Upper lobe of left lung (tissue), 6 donors: ENCODE data around the gene MYO18A. TPM values are rescaled to one million over a fixed set of nuclear protein-coding genes. Genes with fewer than 3 reads are reported as not detected.
A peak's percentile ranks its signal among the peaks of the same experiment; 100 is the strongest.

Experiments
- ATAC-seq, 2 donors: fragments of 200-7000 bp; cut with Tn5 transposase; one replicate each; pipeline ENCODE4 v1.9.1; 2022; ENCODE audit warnings: mild to moderate bottlenecking in 2 of 2, moderate library complexity in 2 of 2; ENCODE audit not compliant: low FRiP score in 2 of 2
- DNase-seq, 2 donors: peaks; one replicate each; pipeline ENCODE4 v3.0.0-alpha.2; 2019 to 2020
- H3K27ac ChIP-seq, 4 donors: fragments of 200-600 bp; sonication (generic); one replicate each; pipeline ENCODE4 v1.5.1; 2016 to 2019
- H3K27me3 ChIP-seq, 4 donors: fragments of 200-600 bp; sonication (generic); one replicate each; pipeline ENCODE4 v1.5.1; 2017 to 2019
- H3K36me3 ChIP-seq, 4 donors: fragments of 200-600 bp; sonication (generic); one replicate each; pipeline ENCODE4 v1.5.1; 2016 to 2019
- H3K4me1 ChIP-seq, 4 donors: fragments of 200-600 bp; sonication (generic); one replicate each; pipeline ENCODE4 v1.5.1; 2018 to 2019
- H3K4me3 ChIP-seq, 4 donors: fragments of 200-600 bp; sonication (generic); one replicate each; pipeline ENCODE4 v1.5.1; 2017 to 2019; ENCODE audit warnings: mild to moderate bottlenecking in 2 of 4, moderate library complexity in 1 of 4
- H3K9me3 ChIP-seq, 4 donors: fragments of 200-600 bp; sonication (generic); one replicate each; pipeline ENCODE4 v1.5.1; 2018 to 2019
- CTCF ChIP-seq, 6 experiments: fragments of 450-650 bp in 4 of 6; fragments of 200-600 bp in 2 of 6; sonication (generic) in 2 of 6; IDR thresholded peaks; one replicate each; pipeline ENCODE4 v1.5.1; 2016 to 2019; ENCODE audit warnings: antibody characterized with exemption in 6 of 6
- EP300 ChIP-seq, 4 donors: sonication (generic); formaldehyde crosslinking; IDR thresholded peaks; one replicate each; pipeline ENCODE4 v1.5.1; 2017; ENCODE audit warnings: antibody characterized with exemption in 4 of 4, control low read depth in 2 of 4
- POLR2A ChIP-seq, 4 donors: fragments of 450-650 bp; IDR thresholded peaks; one replicate each; pipeline ENCODE4 v1.5.1; 2016 to 2017; ENCODE audit warnings: antibody characterized with exemption in 4 of 4, mild to moderate bottlenecking in 2 of 4
- POLR2AphosphoS5 ChIP-seq, 2 donors: sonication (generic); formaldehyde crosslinking; IDR thresholded peaks; one replicate each; pipeline ENCODE4 v1.5.1; 2017; ENCODE audit warnings: antibody characterized with exemption in 2 of 2
- WGBS, 2 donors: methylation state at CpG; one replicate each; pipeline ENCODE4 v1.1.5; 2017 to 2018; 5-methylcytosine and 5-hydroxymethylcytosine counted together
- total RNA-seq, 6 donors: library from RNA; depleted of rRNA in 4 of 6; stranded (reverse); fragments of >200 nt in 4 of 6; gene quantifications; one replicate each; pipeline versions ENCODE4 v1.1.0 to v1.2.1, GENCODE V29; 2016 to 2021
- donor health status: DM: no; HTN: no; CAD: no; lungs with moderate emphysema.
- donor health status: DM: no; HTN: yes; CAD: no; lungs with severe emphysema.

MYO18A gene
- total RNA-seq, 6 donors from 2014 or later, result 37.4 to 214 (median 67.4) TPM

GRCh38 chr17:29177871-29178749, 2.1 kb downstream of the MYO18A start:
- 42 to 53% methylated on average over 4 of the region's 4 CpGs for WGBS, 2 donors
- TF ChIP-seq POLR2AphosphoS5 (IDR thresholded peaks at IDR 0.05) (peak in 1 of 2 donors; percentile 15), POLR2A (IDR thresholded peaks at IDR 0.05) (no peak), CTCF (IDR thresholded peaks at IDR 0.05) (no peak)
- DNase-seq (peak in 1 of 2 donors; percentile 65), ATAC-seq (peak in 1 of 2 donors; percentile 1)
- H3K4me3 ChIP-seq, result peak overlapping the region in 1 of 4 donors; percentile 58
- peak overlapping the region; percentile 83 to 93 (median 88) for H3K27ac ChIP-seq
- peaks cover 44 to 59% (median 51%) of the 10 kb centered on the region in 4 donors for H3K4me1 ChIP-seq
- no peaks in the 10 kb centered on the region for H3K9me3 ChIP-seq
- no peaks in the 10 kb centered on the region for H3K36me3 ChIP-seq
- H3K27me3 ChIP-seq, result no peaks in the 10 kb centered on the region

- TF ChIP-seq CTCF (IDR thresholded peaks at IDR 0.05), result no peak
- no peak for TF ChIP-seq POLR2AphosphoS5 (IDR thresholded peaks at IDR 0.05)
- no peak for TF ChIP-seq POLR2A (IDR thresholded peaks at IDR 0.05)
- TF ChIP-seq EP300 (IDR thresholded peaks at IDR 0.05), result no peak
- Histone ChIP-seq H3K4me1 (peaks cover 44 to 59% (median 51%) of the 10 kb centered on the region in 4 donors), H3K36me3 (no peaks in the 10 kb centered on the region), H3K27me3 (no peaks in the 10 kb centered on the region), H3K4me3 (peak overlapping the region in 1 of 4 donors; percentile 53), H3K27ac (peak overlapping the region; percentile 83 to 93 (median 88)), H3K9me3 (no peaks in the 10 kb centered on the region)
- ATAC-seq, result no peak
- WGBS, 2 donors, result 59 to 83% methylated on average over 2 to 3 of the region's 3 CpGs
- peak in 1 of 2 donors; percentile 12 for DNase-seq
Observed at GRCh38 chr17:29177541-29177870, 2.7 kb downstream of the MYO18A start.

- Histone ChIP-seq H3K4me1 (peaks cover 44 to 59% (median 51%) of the 10 kb centered on the region in 4 donors), H3K27me3 (no peaks in the 10 kb centered on the region), H3K9me3 (no peaks in the 10 kb centered on the region), H3K27ac (peak overlapping the region; percentile 83 to 93 (median 88)), H3K36me3 (no peaks in the 10 kb centered on the region), H3K4me3 (peak overlapping the region; percentile 8 to 53 (median 47))
- TF ChIP-seq POLR2AphosphoS5 (IDR thresholded peaks at IDR 0.05), result peak; percentile 24 to 66
- no peak for TF ChIP-seq EP300 (IDR thresholded peaks at IDR 0.05)
- TF ChIP-seq POLR2A (IDR thresholded peaks at IDR 0.05), result peak in 2 of 4 donors; percentile 57 to 70
- peak in 1 of 6 experiments; percentile 14 for TF ChIP-seq CTCF (IDR thresholded peaks at IDR 0.05)
- ATAC-seq (peak; percentile 41 to 51), DNase-seq (peak; percentile 81 to 91)
- 2 to 5% methylated on average over 10 to 38 of the region's 51 CpGs for WGBS, 2 donors
Observed at GRCh38 chr17:29176558-29177351, 3.4 kb downstream of the MYO18A start.

GRCh38 chr17:29175349-29175748, 4.8 kb downstream of the MYO18A start:
- H3K4me3 ChIP-seq, result no peak overlapping the region
- H3K27ac ChIP-seq, result peak overlapping the region in 2 of 4 donors; percentile 84 to 91
- no peak for TF ChIP-seq CTCF (IDR thresholded peaks at IDR 0.05)
- no peak for TF ChIP-seq POLR2A (IDR thresholded peaks at IDR 0.05)
- no peak for TF ChIP-seq POLR2AphosphoS5 (IDR thresholded peaks at IDR 0.05)
- TF ChIP-seq EP300 (IDR thresholded peaks at IDR 0.05), result no peak
- DNase-seq, result no peak
- peaks cover 30 to 46% (median 39%) of the 10 kb centered on the region in 4 donors for H3K4me1 ChIP-seq
- ATAC-seq, result no peak
- H3K9me3 ChIP-seq, result no peaks in the 10 kb centered on the region
- H3K36me3 ChIP-seq, result no peaks in the 10 kb centered on the region
- 95% methylated on average over 5 to 6 of the region's 6 CpGs for WGBS, 2 donors
- no peaks in the 10 kb centered on the region for H3K27me3 ChIP-seq
